Measurements from ENCODE around the gene ZNF485.
"Not testable (repeated sequence)": the region's sequence is repeated elsewhere in the genome, so short reads cannot be mapped to it uniquely, and the experiment has no call there.

ZNF485 gene

DNA sequence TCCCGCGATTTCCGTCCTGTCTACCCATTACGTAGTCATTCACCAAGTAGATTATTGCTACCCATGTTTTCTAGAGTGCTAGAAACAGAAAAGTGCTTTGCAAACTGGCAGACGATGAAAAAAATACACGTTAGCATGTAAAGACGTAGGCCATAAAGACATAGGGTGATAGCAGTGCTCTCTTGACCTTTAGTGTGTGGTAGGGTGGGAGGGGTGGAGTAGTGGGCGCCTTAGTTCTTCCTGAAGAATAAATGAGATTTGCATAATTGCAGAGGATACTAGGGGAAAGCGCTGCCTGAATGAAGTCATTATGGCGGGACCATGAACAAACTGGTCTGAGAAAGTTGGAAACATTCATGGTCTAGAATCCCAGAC lies 948 bp downstream of the ZNF485 start:
- DNase-seq, result no peak

DNA sequence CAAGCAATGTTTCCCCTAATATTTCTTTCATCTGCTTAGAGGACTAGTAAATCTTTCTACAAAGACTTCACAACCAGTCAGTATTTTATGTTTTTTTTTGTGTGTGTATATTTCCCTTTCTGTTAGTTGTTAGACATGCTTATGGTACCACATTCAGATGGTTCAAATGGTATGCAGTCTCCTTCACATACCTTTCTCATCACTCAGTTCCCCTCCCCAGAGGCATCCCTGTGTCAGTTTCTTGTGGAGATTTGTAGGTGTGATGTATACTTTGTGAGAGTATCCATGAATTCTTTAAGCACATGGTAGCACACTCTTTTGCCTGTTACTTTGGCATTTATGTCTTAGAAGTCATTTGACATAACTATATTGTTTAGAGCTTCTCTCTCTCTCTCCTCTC lies 4.4 kb downstream of the ZNF485 start:
- DNase-seq, result no peak

DNA sequence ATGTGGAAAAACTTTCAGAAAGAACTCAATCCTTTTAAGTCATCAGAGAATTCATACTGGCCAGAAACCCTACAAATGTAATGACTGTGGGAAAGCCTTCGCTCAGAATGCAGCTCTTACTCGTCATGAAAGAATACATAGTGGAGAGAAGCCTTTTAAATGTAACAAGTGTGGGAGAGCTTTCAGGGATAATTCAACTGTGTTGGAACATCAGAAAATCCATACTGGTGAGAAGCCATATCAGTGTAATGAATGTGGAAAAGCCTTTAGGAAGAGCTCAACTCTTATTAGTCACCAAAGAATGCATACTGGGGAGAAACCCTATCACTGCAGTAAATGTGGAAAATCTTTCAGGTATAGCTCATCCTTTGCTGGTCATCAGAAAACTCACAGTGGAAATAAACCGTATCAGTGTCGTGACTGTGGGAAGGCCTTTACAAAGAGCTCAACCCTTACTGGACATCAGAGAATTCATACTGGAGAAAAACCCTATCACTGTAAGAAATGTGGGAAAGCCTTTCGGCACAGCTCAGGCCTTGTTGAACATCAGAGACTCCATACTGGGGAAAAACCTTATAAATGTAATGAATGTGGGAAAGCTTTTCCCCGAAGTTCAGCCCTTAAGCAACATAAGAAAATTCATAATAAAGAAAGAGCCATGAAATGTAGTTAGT lies 10.6 kb downstream of the ZNF485 start:
- DNase-seq, result no peak

DNA sequence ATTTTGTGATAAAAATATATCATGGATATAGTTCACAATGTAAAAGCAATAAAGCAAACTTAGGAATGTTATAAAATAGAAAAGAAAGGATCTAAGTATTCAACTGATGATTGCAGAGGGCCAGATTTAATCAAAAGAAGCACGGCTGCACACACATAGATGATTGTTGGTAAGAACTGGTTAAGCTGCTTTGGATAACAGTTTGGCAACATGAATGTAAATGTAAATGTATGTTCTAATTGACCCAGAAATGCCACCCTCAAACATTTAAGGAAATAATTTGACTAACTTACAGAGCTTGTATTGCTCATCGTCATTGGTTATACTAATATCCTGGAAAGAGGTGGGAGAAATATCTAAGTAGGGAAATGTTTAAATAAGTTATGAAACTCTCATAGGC lies 13.1 kb downstream of the ZNF485 start:
- DNase-seq, result no peak

DNA sequence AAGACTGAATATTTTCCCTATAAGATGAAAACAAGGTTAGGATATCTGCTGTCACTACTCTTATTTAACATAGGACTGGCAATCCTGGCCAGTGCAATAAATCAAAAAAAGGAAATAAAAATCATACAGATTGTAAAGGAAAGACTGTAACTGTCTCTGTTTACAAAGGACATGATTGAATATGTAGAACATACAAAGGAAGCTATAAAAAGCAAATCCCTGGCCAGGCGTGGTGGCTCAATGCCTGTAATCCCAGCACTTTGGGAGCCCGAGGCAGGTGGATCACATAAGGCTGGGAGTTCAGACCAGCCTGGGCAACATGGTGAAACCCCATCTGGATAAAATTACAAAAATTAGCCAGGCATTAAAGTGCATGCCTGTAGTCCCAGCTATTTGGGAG lies 15.8 kb downstream of the ZNF485 start:
- no peak for DNase-seq

DNA sequence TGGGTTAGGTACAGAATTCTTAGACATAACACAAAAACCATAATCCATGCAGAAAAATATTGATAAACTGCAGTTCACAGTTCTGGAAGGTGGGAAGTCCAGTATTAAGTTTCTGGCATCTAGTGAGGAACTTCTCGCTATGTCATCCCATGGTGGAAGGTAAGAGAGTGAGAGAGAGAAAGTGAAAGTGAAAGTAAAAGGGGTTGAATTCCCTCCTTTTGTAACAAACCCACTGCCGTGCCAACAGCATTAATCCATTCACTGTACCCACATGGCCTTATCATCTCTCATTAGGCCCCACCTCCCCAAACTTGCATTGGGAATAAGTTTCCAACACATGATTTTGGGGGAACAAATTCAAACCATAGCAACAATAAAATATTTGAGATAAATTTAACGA lies 17.1 kb downstream of the ZNF485 start:
- DNase-seq, result peak; percentile 23

DNA sequence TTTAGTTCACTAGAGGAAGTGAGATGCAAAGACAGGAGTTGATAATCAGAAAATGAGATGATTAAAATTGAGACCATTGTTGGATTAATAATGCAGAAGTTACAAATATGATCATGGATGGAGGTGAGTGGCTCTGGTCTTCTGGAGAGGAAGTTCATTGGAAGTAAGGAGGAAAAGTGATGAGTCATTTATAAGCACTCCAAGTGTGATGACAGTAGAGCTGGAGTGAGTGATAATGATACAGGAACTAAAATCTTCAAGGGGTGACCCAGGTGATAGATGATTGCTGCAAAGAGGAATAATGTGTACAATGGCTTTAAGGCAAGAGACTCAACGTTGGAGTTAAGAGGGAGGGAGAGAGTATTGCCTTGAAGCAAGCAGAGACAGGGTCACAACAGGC lies 21.7 kb downstream of the ZNF485 start:
- no peak for DNase-seq

DNA sequence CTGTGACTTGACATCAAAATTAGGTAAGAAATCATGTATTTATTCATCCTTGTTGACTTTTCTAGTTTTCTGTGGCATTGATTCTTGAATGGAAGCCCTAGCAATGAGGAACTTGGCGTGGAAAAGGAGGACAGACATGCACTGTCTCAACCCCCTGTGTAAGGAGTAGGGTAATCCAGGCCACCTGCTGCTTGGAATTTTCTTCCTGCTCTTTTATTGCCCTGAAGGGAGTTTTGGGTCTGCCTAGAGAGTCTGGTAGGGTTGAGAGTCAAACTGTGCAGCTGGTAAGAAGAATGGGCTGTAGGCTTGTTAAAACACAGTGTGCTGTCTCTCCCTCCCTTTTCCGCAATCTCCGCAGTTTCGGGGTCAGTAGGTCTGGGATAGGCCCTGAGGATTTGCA lies 22.7 kb downstream of the ZNF485 start:
- DNase-seq, result no peak

DNA sequence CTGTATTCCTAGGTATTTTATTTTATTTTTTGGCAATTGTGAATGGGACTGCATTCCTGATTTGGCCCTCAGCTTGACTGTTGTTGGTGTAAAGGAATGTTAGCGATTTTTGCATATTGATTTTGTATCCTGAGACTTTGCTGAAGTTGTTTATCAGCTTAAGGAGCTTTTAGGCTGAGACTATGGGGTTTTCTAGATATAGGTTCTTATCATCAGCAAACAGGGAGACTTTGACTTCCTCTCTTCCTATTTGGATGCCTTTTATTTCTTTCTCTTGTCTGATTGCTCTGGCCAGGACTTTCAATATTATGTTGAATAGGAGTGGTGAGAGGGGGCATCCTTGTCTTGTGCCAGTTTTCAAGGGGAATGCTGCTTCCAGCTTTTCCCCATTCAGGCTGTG lies 29.6 kb downstream of the ZNF485 start:
- not testable (repeated sequence) for DNase-seq

DNA sequence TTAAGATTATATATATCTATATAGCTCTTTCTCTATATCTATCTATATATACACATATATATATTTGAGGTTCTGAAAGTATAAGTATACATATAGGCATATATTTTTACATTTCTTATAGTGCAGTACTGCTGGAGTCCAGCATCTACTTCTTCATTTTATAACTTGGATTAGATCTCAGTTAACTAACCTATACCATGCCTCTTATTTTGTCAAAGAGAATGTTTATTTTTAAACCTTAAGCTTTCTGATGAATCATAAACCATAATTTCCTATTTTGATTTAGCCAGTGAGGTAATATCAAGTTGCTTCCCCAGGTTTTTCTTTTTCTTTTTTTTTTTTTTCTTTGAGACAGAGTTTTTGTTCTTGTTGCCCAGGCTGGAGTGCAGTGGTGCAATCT lies 34.4 kb downstream of the ZNF485 start:
- no peak for DNase-seq

DNA sequence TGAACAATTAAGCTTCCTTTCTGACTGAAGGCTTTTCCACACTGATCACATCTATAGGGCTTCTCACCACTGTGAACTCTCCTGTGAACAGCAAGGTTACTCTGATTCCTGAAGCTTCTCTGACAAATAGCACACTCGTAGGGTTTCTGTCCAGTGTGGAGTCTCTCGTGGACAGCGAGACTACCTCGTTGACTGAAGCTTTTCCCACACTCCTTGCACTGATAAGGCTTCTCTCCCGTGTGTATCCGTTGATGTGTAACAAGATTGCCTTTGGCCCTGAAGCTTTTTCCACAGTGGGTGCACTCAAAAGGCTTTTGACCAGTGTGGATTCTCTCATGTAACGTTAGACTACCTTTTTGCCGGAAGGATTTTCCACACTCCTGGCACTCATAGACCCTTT lies 38.0 kb downstream of the ZNF485 start:
- DNase-seq, result no peak

DNA sequence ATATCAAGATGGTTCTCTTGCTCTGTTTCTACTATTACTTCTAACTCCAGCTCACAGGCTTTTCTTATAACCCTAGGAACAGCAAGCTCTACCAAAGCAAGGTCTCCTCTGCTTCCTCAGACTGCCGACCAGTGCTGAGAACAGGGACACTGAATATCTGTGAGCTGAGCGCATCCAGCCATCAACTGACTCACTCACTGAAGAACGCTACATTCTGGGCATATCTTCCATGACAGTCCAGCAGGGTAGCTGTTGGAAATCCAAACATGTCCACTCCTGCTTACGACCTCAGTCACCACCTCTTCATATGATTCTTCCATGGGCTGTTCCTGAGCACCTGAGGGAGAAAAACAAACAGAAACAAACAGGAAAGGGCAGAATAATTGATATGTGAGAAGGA lies 39.6 kb downstream of the ZNF485 start:
- no peak for DNase-seq

DNA sequence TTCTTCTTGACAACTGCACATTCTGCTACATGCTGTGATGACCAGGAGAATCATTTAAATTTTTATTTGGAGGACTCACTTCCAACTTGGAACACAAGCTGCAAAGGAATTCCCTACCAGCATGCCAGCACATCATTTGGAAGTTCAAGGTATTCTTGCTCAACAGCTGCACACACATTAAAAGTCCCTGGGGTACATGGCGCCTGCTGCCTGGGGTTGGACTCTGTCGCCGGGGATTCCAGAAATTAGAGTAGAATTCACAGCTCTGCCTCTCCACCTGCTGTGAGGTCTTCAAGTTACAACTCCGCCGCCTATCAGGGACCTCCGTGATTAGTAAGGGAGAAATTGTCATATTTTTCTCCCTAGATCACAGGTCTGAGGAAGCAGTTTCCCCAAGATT lies 41.3 kb downstream of the ZNF485 start:
- DNase-seq, result no peak

DNA sequence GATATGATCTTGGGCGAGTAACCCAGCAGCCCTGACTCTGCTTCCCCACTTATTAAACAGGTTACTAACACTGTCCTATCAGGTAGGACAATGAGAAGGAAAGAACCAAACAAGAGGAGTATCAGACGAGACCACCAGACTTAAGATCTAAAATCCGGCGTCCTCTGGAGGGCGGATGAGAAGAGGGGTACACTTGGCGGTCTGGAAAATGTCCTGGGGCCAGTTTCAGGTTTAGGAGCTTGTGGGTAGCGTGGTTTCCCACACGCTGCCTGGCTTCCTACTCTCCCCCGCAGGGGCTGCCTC lies 41.8 kb downstream of the ZNF485 start:
- DNase-seq, result no peak

DNA sequence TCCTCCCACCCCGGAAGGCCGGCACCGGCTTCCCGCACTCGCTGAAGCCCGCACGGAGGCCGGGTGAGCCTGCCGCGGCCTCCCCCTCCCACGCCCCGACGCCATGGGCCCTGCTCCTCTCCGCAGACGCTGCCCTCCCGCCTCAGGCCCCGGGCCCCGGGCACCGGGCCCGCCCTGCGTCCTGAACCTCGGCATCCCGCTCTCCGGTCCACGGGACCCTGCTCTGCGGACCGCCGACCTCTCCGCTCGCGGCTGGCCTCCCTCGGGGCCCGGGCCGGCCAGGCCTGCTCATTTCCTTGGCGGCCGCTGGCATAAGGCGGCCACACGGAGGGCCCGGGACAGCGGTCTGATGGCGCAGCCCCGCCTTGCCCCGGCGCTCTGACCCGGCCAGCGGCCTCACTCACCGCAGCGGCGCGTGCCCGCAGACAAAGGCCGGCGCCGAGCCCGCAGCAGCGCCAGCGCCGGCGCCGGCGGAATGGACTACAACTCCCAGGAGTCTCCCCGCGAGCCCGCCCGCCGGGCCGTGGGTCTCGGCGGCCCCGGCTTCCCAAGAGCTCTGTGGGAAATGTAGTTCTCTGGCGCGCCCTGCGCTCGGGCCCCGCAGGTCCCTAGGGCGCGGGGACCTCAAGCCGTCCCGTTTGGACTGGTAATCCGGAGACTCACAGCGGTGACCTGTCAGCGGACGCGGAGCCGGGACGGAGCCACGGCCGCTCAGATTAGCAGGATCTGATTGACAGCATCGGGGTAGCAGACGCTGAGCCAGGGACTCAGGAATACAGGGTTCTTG lies 42.4 kb downstream of the ZNF485 start, which contains the start of gene ZNF32:
ZNF32 (minus strand) TSS at position 484 of the 787 bp plus-strand sequence. CDS start 2,748 bp downstream, outside the sequence.
- DNase-seq, result peak; percentile 69

DNA sequence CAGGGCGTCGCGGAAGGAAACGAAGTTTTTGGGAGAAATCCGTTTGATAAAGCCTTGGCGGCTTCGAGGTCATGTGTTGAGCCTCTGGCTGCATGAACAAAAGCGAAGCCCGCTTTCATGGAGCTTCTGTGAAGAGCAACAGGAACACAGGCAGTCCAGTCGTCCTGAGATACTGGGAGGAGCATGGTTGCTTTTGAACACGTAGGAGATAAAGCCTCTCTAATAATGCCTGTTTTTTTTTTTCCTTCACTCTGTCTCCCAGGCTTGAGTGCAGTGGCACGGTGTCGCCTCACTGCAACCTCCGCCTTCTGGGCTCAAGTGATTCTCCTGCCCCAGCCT lies 42.9 kb downstream of the ZNF485 start:
- no peak for DNase-seq

DNA sequence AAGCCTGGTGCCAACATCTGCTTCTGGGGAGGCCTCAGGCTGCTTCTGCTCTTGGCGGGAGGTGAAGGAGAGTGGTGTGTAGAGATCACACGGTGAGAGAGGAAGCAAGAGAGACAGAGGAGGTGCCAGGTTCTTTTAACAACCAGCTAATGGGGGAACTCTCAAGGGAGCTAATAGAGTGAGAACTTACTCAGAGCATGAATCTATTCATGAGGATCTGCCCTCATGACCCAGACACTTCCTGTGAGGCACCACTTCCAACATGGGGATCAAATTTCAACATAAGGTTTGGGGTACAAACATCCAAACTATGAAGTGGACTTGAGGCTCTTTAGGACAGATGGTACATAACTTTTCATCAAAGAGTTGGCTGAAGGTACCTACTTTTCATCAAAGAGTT lies 47.5 kb downstream of the ZNF485 start:
- no peak for DNase-seq

DNA sequence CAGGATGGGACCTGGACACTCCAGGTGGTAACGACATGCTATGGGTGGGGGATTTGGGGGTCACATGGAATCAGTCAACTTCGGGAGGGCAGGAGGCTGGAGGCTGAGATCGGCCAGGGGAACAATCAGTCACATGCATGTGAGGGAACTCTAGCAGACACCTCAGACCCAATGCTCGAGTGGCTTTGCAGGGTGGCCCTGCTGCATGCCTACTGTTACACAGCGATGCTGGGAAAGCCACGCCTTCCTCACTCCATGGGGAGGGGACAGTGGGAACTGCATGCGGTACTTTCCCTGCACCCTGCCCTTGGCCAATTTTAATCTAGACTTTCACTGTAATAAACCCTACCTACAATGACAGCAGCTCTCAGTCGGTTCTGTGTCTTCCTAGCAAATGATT lies 49.1 kb downstream of the ZNF485 start:
- no peak for DNase-seq

DNA sequence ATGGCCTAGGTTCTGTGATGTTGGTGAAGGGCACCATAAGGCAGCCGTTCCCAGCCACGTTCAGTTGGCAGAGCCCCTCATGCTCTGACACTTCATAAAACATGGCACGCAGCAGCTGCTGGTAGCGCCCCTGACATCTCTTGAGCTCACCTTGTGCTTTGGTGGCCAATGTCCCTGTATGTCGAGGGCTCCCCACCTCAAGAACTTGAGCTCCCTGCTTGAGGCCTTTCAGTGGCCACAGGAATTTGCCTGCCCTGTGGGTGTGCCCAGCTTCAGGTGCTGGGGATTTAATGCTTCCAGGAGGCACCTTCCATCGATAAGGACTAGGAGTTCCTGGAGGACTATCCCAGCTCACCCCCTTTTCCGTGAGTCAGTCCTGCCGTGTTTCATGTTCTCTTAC lies 52.0 kb downstream of the ZNF485 start:
- no peak for DNase-seq

DNA sequence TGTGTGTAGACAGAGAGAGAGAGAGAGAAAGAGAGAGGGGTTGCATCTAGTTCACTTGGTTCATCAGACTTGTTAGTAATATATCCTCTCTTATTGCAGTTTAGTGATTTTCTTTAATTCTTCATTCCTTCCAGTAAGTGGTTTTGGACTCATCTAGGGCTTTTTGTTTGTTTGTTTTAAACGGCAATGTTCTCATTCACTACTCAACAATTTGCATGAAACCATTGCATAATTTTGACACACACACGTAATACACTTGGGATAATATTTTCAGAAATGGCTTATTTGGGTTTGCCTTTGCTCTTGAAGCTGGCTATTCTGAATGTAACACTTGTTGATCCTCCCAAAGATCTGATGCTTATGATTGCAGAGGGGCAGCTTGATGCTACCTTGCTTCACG lies 58.8 kb downstream of the ZNF485 start:
- no peak for DNase-seq

DNA sequence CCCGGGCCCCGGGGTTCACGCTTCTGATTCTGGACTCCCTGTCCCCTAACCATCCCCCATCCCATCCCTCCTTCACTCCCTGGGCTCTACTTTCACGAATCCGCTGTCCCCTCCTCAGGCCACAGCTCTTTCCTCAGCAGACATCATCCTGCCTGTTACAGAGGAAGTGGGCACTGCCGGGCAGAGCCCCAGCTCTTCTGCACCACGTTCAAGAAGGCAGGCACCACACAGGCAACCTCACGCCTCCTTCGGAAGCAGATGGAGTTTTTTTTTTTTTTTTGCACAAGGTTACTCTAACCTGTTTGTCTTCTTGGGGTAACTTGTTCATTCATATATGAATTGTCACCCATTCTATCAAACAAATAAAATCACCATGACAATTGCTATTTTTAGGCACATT lies 60.3 kb downstream of the ZNF485 start:
- DNase-seq, result no peak

DNA sequence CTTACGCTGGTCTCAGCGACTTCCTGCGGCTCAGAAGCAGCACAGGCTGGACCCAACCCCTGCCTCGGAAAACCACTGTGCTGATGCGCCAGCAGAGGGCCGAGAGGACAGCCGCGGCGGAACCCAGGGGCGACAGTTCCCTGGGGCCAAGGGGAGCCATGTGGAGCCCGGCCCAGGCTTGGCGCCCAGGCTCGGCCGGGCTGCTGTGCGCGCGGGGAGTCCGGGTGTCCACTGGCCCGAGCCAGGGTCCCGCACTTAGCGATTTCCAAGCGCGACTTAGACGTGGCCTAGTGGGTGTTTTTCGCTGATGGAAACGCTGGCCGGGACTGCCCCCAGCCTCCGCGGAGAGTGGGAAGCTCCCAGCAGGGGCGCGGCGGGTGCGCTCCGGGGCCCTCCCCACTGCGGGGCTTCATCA lies 61.1 kb downstream of the ZNF485 start:
- DNase-seq, result no peak

Data from RPMI8226 (cell line).